ENCODE measurements around the gene ANKDD1B. TPM values are rescaled to one million over a fixed set of nuclear protein-coding genes. Genes with fewer than 3 reads are reported as not detected.

ANKDD1B gene
- total and polyA plus RNA-seq, 12 donors, result 0.04 to 0.37 (median 0.21) TPM; not detected in 6

GRCh38 chr5:75640826-75641225 is 29.6 kb downstream of the ANKDD1B start:
- no peak for ATAC-seq
- DNase-seq, result no peak
- Histone ChIP-seq H3K27me3 (no peaks in the 10 kb centered on the region), H3K4me1 (no peaks in the 10 kb centered on the region), H3K27ac (no peak overlapping the region), H3K36me3 (no peaks in the 10 kb centered on the region), H3K4me3 (no peak overlapping the region), H3K9me3 (peaks cover 0 to 20% (median 0%) of the 10 kb centered on the region in 11 donors)
- WGBS, 2 donors, result 62 to 67% methylated on average over 2 of the region's 2 CpGs
- no peak for TF ChIP-seq CTCF (IDR thresholded peaks at IDR 0.05)
- intact Hi-C loops (cut with DNase I), result no loop called here

- Histone ChIP-seq H3K36me3 (no peaks in the 10 kb centered on the region), H3K4me3 (no peak overlapping the region), H3K9me3 (no peaks in the 10 kb centered on the region), H3K27ac (no peak overlapping the region), H3K4me1 (peaks cover 0 to 4% (median 0%) of the 10 kb centered on the region in 9 donors), H3K27me3 (no peaks in the 10 kb centered on the region)
- DNase-seq (no peak), ATAC-seq (no peak)
- TF ChIP-seq CTCF (IDR thresholded peaks at IDR 0.05), result no peak
- intact Hi-C loops (cut with DNase I), result no loop called here
- WGBS, 2 donors, result 92 to 95% methylated on average over 2 of the region's 2 CpGs
Measured at GRCh38 chr5:75648712-75649111, 37.5 kb downstream of the ANKDD1B start.

GRCh38 chr5:75651575-75652238 is 40.5 kb downstream of the ANKDD1B start:
- intact Hi-C loops (cut with DNase I), result no loop called here
- 93% methylated on average over 4 of the region's 4 CpGs for WGBS, 2 donors

GRCh38 chr5:75653521-75653920 is 42.3 kb downstream of the ANKDD1B start:
- Histone ChIP-seq H3K9me3 (no peaks in the 10 kb centered on the region), H3K27me3 (no peaks in the 10 kb centered on the region), H3K4me3 (no peak overlapping the region), H3K27ac (no peak overlapping the region), H3K4me1 (peaks cover 0 to 5% (median 0%) of the 10 kb centered on the region in 9 donors), H3K36me3 (no peaks in the 10 kb centered on the region)
- intact Hi-C loops (cut with DNase I), result no loop called here
- TF ChIP-seq CTCF (IDR thresholded peaks at IDR 0.05), result no peak
- WGBS, 2 donors, result 30 to 35% methylated on average over 2 of the region's 2 CpGs
- DNase-seq (no peak), ATAC-seq (no peak)

More at GRCh38 chr5:75651575-75652238, 40.5 kb downstream of the ANKDD1B start:
- H3K4me3 ChIP-seq, result no peak overlapping the region
- ATAC-seq, result no peak
- no peaks in the 10 kb centered on the region for H3K36me3 ChIP-seq
- TF ChIP-seq CTCF (IDR thresholded peaks at IDR 0.05), result no peak
- no peak for DNase-seq
- peaks cover 0 to 5% (median 0%) of the 10 kb centered on the region in 9 donors for H3K4me1 ChIP-seq
- no peaks in the 10 kb centered on the region for H3K27me3 ChIP-seq
- H3K27ac ChIP-seq, result no peak overlapping the region
- H3K9me3 ChIP-seq, result no peaks in the 10 kb centered on the region
